K562 (cell line): ENCODE results near the gene XPR1.

Experiments
- CEBPB ChIP-seq: fragments of 450-650 bp; IDR thresholded peaks from 2 replicates; pipeline ENCODE4 v1.6.1; 2016; ENCODE audit warnings: missing genetic modification characterization, missing compliant biosample characterization
- THAP7 ChIP-seq: fragments of 250-450 bp; sonication (Bioruptor Pico); IDR thresholded peaks from 2 replicates; pipeline ENCODE4 v1.5.0; 2021
- ZNF263 ChIP-seq: sonication (generic); formaldehyde crosslinking; IDR thresholded peaks from 2 replicates; pipeline ENCODE4 v1.8.0; 2022; ENCODE audit warnings: mild to moderate bottlenecking, missing genetic modification reagents, borderline replicate concordance
- TF ChIP-seq, protein P1 (sequence below), 3 experiments: IDR thresholded peaks in 2 of 3; conservative IDR thresholded peaks in 1 of 3; 2 replicates each; pipeline ENCODE4 v1.5.1; 2011 to 2012; ENCODE audit warnings: low read length in 3 of 3, mild to moderate bottlenecking in 3 of 3, control low read depth in 2 of 3, improper control_type of control experiment in 1 of 3, inconsistent platforms in 1 of 3, low read depth in 1 of 3, mixed read lengths in 1 of 3, moderate library complexity in 1 of 3; ENCODE audit not compliant: insufficient read depth in 2 of 3

DNA sequence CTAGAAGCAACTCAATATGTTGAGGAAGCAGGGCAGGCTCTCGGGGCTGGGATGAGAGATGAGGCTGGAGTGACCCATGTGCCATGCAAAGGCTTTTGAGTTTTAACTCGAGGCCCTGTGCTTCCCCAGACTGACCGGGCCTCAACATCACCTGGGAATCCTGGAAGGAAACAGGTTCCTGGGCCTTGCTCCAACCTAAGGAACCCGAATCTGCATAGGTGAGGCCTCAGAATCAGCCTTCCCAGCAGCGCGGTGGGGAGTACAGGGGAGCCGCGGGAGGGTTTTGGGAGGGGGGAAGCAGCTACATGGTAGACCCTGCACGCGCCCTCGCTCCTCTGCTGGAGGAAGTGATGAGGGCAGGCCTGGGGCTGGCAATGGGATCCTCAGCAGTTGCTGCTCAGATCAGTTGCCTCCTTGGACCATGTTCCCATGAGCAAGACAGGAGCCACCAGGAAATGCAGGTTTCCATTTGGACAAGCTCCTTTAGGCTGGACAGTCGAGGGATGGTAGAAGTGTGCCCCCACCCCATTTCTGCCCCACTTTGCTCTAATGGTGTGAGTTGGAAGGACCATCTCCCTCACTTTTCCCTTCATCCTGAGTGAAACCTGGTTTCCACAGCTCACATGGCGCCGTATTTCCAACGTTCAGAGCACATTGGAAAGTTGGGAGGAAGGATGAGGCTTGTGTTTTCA is 276.4 kb downstream of the XPR1 start:
- TF ChIP-seq, protein P1, sequence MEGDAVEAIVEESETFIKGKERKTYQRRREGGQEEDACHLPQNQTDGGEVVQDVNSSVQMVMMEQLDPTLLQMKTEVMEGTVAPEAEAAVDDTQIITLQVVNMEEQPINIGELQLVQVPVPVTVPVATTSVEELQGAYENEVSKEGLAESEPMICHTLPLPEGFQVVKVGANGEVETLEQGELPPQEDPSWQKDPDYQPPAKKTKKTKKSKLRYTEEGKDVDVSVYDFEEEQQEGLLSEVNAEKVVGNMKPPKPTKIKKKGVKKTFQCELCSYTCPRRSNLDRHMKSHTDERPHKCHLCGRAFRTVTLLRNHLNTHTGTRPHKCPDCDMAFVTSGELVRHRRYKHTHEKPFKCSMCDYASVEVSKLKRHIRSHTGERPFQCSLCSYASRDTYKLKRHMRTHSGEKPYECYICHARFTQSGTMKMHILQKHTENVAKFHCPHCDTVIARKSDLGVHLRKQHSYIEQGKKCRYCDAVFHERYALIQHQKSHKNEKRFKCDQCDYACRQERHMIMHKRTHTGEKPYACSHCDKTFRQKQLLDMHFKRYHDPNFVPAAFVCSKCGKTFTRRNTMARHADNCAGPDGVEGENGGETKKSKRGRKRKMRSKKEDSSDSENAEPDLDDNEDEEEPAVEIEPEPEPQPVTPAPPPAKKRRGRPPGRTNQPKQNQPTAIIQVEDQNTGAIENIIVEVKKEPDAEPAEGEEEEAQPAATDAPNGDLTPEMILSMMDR (IDR thresholded peaks at IDR 0.05 in 2 of 3, conservative IDR thresholded peaks at IDR 0.05 in 1 of 3; ENCODE audit: insufficient read depth in 2 of 3, low read depth in 1 of 3, low read length in 3 of 3): no peak
- TF ChIP-seq CEBPB (tag) (no peak), ZNF263 (CRISPR knock-in tag) (no peak), THAP7 (no peak)
